SK-N-MC (cell line): ENCODE data around the gene ZNF462.

Experiments
- EZH2 ChIP-seq: fragments of 200-600 bp; sonication (generic); IDR thresholded peaks from one replicate; pipeline ENCODE4 v1.6.1; 2017; ENCODE audit warnings: antibody characterized with exemption
- FOXP2 ChIP-seq: optimal IDR thresholded peaks from 2 replicates; pipeline ENCODE3; 2011; ENCODE audit warnings: mild to moderate bottlenecking, moderate library complexity; ENCODE audit not compliant: insufficient read depth; ENCODE audit errors: extremely low read length, control extremely low read depth
- POLR2AphosphoS5 ChIP-seq: IDR thresholded peaks from 2 replicates; pipeline ENCODE4 v1.6.1; 2012; ENCODE audit warnings: mild to moderate bottlenecking, low read depth, low read length, borderline replicate concordance

GRCh38 chr9:106878081-106878837 is 15.3 kb downstream of the ZNF462 start:
- no peak for TF ChIP-seq EZH2
- no peak for TF ChIP-seq POLR2AphosphoS5
- no peak for TF ChIP-seq FOXP2
